Fibroblast of the aortic adventitia (primary cell): ENCODE measurements around the gene LILRA1. TPM values are rescaled to one million over a fixed set of nuclear protein-coding genes. Genes with fewer than 3 reads are reported as not detected.
"Not testable (repeated sequence)": the region's sequence is repeated elsewhere in the genome, so short reads cannot be mapped to it uniquely, and the experiment has no call there.

Experiments used
- DNase-seq: peaks from one replicate; pipeline ENCODE4 v3.0.0-alpha.2; 2010; ENCODE audit warnings: low read depth
- H3K4me3 ChIP-seq: 2 replicates; pipeline ENCODE4 v1.5.1; 2011; ENCODE audit warnings: low read depth, mild to moderate bottlenecking, control low read depth, low read length, moderate library complexity
- total RNA-seq: library from RNA; depleted of rRNA; stranded (reverse); fragments of >200 nt; gene quantifications from 2 replicates; pipeline ENCODE4 v1.2.3, GENCODE V29; 2012; ENCODE audit warnings: low replicate concordance
- TF ChIP-seq, protein P1 (sequence below): IDR thresholded peaks from 2 replicates; pipeline ENCODE4 v1.5.1; 2011; ENCODE audit warnings: mild to moderate bottlenecking, low read length, control low read depth, inconsistent platforms; ENCODE audit not compliant: insufficient read depth

The LILRA1 gene
- total RNA-seq, 1 donor = not detected

DNA sequence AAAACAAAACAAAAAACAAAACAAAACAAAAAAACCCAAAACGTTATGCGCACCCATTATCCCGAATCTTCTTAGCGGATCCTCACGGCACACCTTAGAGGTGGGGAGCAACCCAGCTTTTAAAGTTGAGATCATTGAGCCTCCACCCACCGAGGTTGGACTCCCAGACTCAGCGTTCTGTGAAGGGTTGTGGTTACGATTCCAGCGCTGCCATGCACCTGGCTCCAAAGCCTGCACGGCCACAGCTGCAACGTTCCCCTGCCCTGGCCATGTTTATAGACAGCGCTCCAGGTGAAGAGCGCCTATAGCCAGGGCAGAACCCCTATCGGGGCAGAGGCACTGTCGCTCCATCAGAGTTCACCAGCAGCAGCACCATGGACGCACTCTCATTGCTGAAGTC lies 38.5 kb upstream of the LILRA1 start:
- no peak for DNase-seq
- TF ChIP-seq, protein P1, sequence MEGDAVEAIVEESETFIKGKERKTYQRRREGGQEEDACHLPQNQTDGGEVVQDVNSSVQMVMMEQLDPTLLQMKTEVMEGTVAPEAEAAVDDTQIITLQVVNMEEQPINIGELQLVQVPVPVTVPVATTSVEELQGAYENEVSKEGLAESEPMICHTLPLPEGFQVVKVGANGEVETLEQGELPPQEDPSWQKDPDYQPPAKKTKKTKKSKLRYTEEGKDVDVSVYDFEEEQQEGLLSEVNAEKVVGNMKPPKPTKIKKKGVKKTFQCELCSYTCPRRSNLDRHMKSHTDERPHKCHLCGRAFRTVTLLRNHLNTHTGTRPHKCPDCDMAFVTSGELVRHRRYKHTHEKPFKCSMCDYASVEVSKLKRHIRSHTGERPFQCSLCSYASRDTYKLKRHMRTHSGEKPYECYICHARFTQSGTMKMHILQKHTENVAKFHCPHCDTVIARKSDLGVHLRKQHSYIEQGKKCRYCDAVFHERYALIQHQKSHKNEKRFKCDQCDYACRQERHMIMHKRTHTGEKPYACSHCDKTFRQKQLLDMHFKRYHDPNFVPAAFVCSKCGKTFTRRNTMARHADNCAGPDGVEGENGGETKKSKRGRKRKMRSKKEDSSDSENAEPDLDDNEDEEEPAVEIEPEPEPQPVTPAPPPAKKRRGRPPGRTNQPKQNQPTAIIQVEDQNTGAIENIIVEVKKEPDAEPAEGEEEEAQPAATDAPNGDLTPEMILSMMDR = no peak
- no peak overlapping the region for H3K4me3 ChIP-seq

DNA sequence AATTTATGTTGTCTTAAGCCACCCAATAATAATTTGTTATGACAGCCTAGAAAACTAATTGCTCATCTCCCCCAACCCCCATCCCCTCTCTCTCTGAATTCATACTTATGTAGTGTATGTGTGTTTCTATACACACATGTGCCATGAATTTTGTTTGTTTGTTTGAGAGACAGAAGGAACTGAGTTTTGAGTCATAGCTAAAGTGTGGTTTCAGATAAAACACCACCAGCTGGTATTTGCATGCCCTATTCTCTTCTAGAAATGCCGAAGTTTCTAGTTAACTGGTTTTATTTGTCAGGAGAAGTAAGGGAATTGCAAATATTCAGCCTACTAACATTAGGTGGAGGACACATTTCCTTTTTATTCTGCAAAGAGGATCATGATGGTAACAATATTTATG lies 37.2 kb upstream of the LILRA1 start:
- no peak for DNase-seq
- TF ChIP-seq, protein P1 = no peak
- H3K4me3 ChIP-seq = no peak overlapping the region

DNA sequence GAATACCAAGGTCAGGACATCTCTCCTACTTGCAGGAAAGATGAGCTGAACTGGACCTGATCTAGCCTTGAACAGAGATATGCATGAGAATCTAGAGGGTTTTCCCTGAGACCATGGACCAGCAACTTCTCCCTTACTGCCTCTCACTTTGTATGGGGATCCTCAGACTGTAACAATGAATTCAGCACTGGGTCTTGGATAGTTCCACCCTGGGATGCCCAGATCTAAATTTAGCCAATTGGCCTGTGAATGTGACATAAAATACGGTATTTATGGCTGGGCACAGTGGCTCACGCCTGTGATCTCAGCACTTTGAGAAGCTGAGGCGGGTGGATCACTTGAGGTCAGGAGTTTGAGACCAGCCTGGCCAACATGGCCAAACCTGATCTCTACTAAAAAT lies 35.1 kb upstream of the LILRA1 start:
- TF ChIP-seq, protein P1 = no peak
- no peak for DNase-seq
- no peak overlapping the region for H3K4me3 ChIP-seq

DNA sequence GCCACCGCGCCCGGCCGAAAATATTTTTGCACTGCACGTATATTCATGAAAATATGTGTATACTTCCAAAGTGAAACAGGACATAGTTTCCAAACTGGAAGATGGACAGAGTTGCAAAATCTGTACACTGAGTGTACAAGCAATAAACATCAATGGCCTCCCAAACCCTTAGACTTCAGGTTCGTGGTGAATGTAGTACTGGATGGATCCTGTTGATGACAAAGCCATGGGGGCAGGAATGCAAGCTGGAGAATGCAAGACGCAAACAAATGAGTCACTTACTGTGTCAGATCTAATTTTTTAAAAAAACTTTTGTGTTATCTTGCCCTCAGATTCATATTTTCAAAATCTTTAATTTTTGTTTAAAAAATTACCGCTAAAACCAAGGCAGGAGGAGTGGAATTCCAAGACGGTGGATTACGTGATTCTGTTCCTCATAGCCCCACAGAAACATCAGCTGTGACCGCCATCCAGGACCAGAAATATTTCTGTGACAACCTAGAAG lies 32.5 kb upstream of the LILRA1 start:
- no peak overlapping the region for H3K4me3 ChIP-seq
- DNase-seq = no peak
- TF ChIP-seq, protein P1 = no peak

DNA sequence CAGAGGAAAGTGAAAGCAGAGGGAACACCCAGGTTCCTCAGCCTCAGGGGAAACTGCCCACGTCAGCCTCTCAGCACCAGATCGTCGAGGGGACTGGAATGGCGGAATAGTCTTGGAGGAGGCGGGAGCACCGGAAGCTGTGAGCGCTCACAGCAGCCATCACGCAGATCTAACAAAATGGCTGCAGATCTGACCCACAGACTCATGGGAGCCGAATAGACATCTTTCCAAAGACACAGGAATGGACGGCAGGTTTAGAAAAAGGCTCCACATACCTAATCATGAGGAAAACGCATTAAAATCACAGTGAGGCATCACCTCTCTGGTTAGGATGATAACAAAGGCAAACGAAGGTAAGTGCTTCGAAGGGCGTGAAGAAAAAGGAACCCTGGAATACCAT lies 31.6 kb upstream of the LILRA1 start:
- no peak for DNase-seq
- H3K4me3 ChIP-seq = no peak overlapping the region
- TF ChIP-seq, protein P1 = no peak

DNA sequence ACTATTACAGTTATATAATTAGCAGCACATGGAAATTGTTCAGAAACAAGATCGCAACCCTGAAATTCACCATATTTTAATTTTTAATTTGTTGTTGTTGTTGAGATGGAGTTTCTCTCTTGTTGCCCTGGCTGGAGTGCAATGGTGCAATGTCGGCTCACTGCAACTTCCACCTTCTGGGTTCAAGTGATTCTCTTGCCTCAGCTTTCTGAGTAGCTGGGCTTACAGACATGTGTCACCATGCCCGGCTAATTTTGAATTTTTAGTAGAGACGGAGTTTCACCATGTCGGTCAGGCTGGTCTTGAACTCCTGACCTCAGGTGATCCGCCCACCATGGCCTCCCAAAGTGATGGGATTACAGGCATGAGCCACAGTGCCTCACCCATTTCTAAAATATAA lies 30.2 kb upstream of the LILRA1 start:
- H3K4me3 ChIP-seq, DNase-seq: not testable (repeated sequence)

DNA sequence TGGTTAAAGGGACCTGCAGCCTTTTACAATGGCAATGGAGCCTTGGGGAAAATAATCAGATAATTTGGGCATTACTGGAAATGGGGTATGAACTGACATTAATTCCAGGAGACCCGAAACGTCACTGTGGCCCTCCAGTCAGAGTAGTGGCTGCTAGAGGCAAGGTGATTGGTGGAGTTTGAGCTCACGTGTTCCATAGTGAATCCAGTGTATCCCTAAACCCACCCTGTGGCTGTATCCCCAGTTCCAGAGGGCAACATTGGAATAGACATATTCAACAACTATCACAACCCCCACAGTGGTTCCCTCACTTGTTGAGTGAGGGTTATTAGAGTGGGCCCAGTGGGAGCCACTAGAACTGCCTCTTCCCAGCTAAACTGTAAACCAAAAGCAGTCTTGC lies 23.1 kb upstream of the LILRA1 start:
- no peak overlapping the region for H3K4me3 ChIP-seq
- no peak for DNase-seq
- TF ChIP-seq, protein P1 = no peak

DNA sequence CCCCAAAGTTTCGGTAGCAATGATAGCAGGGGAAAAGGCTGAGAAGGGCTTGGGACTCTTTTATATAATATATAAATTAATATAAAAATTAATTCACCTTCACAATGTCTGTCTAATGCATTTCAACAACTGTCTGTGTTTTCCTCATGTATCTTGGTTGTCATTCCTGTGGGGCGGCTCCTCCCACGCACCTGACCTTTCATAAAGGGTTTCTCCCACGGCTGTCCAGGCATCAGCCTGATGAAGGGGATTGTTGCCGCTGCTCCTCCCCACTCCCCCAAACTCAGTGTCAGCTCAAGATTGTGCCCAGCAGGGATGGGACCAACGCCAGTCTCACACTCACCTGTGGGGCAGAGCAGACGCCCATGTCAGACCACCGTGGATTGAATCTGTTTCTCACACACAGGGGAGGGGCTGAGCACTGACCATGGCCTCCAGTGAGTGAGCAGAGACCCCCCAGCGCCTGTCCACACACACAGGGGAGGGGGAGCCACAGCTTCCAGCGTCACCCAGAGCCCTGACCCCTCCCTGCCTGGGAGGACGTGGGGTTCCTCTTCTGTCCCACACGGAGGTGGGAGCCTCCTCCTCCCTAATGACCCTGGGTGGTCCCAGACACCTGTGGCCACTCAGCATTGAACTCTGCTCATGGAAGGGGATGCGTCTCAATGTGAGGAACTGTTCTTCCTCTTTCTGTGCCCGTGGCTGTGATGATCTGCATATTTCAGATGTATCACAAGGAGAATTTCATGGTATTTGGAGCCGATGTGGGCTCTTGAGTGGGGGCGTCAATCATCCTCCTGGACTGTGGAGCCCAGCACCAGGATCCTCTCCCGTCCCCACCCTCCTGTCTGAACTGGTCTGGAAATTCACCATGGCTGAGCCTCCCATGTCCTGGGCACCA lies 21.5 kb upstream of the LILRA1 start:
- not testable (repeated sequence) for DNase-seq, H3K4me3 ChIP-seq
